GM19328 (cell line): ENCODE data around the gene SNAI3.

Experiments
- ATAC-seq: cut with Tn5 transposase; IDR thresholded peaks from one replicate; pipeline ENCODE4 v1.9.1; 2021; ENCODE audit warnings: mild to moderate bottlenecking, moderate library complexity; ENCODE audit not compliant: unreplicated experiment

Gene SNAI3

DNA sequence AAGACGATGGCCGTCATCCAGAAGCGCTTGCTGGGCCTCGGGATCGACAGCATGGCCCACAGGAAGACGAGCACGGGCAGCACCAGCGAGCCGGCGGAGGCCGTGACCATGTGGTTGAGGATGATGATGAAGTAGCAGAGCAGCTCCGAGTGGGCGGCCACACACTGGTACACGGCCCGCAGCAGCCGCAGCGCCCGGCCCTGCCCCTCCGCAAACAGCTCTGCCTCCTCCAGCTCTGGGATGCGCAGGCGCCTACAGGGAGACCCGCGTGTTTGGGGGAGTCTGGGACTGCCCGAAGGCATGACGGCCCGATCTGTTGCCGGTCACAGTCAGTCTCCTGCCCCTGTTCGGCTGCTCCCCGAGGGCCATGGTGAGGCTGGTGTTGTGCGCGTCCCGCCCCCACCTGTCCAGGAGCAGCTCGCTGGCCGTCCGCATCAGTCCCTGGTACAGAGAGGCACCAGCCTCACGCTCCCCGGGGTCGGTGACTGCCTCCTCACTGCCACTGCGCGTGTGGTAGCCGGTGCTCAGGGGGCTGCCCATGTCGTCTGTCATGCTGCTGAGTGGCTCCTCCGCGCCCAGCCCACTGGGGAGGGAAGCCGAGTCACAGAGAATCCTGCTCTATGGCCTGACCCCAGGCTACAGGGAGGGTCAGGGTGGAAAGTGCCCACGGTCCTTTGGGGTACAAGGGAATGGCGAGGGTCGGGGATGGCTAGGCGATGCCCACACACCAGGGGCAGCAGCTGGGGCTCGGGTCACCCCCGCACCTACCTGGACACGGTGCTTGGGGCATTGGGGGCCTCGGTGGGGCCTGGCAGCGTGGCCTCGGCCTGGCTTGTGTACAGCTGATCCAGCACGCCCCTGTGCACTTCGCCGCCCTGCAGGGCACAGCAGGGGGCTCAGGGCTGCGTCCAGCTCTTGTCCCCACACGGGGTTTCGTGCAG, 35.8 kb upstream of the SNAI3 start:
- no peak for ATAC-seq

DNA sequence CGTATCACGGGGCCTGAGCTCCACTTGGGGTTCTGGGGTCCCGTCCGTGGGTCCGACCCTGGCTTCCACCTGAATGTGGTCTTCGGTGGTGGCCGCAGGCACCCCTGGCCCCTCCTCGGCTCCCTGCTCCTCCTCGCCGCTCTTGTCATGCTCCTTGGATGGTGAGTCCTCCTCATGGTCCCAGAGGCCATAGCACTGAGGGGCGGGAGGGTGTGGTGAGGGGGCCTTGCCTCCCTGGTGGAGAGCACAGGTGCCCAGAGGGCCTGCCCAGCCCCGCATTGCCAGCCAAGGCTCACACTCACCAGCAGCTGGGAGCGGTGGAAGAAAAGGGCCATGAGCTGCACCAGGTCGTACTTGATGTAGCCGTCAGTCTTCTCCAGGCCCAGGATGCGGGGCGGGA, 34.9 kb upstream of the SNAI3 start:
- ATAC-seq = no peak

DNA sequence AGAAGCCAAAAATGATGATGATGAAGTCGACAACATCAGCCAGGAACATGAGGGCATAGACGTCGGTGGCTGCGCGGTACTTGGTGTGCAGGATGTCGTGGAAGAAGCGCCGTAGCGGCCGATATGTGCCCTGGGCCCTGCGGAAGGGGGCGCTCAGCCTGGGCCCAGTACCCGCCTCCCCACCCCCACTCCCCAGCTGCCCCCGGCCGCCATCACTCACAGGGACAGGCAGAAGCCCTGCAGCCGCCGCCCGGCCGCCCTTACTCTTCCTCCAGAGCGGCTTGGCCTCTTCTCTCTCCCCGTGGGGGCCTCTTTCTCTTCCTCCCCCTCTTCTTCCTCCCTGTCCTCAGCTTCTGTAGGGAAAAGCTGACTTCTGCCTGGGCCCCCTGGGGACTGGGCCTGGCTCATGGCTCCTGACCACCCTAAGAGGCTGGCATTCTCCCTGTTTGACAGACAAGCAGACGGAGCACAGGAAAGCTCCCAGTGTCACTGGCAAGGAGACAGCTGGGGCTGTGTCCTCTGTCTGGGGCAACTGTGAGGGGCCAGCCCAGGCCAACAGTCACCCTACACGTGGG, 34.2 kb upstream of the SNAI3 start:
- no peak for ATAC-seq

DNA sequence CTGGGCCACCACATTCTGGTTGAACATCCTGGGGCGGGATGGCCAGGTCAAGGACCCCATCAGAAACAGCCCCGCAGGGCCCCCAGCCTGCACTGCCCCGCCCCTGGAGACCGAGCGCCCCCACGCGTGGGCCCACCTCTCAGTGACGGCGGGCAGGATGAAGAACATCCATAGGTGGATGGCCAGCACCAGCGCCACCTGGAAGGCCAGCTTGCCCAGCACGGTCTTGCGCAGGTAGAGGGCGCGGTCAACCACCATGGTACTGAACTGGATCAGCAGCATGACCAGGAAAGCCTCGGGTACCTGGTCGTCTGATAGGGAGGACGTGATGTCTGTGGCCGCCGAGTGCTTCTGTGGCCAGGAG, 33.6 kb upstream of the SNAI3 start:
- ATAC-seq = no peak

DNA sequence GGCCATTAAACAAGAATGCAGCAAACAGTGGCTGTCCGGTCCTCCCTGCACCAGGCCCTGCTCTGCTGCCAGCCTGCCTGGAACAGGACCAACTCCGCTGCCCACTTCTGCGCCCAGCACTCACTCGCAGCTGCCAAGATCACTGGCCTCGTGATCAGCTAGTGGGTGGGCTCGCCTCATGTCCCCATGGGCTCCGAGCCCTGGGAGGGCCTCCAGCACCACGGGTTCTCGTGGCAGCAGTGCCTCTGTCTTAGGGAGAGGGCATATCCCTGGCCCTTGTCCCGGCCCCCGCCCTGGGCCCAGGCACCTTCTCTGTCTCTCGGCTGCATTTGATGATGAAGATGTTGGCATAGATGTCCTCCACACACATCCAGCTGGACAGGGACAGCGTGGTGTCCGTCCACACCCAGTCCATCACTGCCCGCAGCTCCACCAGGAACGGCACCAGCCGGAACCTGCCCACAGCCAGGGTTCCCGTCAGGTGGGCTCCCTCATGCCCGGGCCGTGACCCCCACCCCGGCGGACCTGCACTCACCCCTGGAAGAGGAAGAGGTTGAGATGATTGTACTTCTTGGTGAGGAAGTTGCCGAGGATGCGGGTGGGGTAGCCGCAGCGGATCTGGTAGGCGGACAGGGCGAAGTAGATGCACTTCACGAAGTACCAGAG, 33.1 kb upstream of the SNAI3 start:
- ATAC-seq = no peak

DNA sequence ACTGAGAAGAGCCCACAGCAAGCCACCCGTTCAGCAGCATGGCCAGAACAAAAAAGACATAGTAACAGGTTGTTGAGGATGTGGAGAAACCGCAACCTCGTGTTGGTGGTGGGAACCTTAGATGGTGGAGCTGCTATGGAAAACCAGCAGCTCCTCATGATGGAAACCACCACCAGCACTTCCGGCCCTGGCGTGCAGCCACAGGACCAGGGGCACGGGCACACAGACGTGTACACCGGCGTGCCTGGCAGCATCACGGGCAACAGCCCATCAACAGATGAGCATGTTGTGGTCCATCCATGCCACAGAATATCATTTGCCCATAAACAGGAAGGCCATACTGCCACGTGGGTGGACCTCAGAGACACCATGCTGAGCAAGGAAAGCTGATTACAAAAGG, 31.9 kb upstream of the SNAI3 start:
- no peak for ATAC-seq

DNA sequence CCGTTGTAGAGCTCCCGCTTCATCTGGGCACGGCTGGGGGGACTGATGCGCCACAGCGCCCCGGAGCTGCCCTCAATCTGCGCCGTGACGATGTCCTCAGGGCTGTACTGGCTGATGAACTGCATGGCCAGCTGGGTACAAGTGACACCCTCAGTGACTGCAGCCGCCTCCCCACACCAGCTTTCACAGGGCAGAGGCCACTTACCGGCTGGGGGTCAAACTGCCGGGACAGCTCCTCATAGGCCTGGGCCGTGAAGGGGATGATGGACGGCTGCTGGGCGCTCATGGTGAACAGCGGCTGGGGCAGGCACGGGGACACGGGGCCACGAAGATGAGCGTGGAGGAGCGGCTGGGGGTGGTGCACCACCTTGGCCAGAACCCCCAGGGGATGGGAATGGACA, 30.3 kb upstream of the SNAI3 start:
- no peak for ATAC-seq

DNA sequence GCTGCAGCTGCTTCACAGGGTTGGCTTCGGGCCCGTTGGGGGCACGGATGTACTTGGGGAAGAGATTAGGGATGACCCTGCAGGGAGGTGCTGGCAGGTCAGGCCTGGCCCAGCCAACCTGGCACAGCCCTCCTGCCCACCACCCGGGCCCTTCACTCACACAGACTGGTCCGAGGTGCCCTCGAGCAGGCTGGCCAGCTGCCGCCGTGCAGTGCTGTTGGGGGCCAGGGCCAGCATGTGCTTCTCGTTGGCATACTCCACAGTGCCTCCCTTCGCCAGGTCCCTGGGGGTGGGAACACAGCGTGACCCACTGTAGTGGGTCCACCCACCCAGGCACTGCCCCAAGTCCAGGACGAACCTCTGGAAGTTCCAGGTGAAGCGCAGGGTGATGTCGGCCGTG, 29.9 kb upstream of the SNAI3 start:
- no peak for ATAC-seq

DNA sequence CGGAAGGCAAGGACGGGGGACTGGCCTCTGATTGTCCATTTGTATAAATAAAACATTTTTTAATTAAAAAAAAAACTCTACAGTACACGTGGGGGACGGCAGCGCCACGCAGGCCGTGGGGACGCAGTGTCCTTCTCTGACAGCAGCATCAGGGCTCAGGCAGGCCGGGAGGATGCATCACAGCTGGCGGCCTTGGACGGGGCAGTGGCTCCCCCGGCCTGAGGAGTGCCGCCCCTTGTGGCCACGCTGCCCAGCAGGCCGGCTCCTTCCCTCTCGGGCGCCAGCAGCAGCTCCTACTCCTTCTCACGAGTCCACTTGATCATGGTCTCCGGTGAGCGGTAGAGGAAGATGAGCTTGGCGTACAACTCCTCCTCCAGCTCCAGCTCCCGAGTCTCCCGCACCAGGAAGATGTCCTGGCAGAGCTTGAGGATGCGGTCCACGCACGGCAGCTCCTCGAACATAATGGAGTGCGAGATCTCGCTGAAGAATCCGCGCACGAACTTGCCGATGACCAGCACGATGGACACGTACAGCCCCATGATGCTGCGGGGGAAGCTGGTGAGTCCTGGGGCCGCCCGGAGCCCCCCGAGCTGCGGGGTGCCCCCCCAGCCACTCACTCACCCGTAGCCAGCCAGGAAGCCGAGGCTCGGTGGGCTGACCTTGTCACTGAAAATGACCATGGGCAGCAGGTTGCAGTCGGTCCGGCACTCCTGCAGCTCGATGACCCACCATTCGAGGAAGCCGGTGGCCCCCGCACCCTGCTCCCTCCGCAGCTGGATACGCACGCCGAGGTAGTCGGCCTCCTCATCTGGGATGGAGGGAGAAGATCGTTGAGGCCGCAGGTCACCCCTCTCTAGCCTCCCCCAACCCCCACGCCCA, 29.2 kb upstream of the SNAI3 start:
- ATAC-seq = no peak

DNA sequence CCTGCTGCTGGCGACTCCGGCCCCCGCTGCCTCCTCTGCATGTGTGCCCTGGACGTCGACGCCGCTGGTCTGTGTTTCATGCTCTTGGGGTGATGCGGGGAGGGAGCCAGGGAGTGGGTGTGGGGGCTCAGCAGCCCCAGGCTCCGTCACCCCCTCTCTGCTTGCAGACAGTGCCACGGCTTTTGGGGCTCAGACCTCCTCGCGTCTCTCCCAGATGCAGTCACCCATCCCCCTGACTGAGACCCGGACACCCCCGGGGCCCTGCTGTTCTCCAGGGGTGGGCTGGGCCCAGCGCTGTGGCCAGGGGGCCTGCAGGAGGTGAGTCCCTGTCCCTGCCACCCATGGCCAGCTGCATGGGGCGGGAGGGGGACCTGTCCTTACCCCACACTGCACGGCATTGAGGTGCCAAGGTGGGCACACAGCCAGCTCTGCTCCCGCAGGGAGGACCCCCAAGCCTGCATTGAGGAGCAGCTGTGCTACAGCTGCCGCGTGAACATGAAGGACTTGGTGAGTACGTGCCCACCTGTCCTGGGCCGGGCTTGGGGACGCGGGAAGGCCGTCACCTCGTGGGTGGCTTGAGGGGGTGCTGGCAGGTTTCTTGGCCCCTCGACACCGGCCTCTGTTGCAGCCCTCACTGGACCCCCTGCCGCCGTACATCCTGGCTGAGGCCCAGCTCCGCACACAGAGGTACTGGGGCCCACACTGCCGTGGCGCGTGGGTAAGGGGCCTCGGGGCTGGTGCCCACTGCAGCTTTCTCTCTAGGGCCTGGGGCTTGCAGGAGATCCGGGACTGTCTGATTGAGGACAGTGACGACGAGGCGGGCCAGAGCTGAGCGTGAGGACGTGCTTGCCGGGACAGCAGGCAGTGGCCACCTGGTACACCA, 28.4 kb upstream of the SNAI3 start:
- ATAC-seq = no peak

DNA sequence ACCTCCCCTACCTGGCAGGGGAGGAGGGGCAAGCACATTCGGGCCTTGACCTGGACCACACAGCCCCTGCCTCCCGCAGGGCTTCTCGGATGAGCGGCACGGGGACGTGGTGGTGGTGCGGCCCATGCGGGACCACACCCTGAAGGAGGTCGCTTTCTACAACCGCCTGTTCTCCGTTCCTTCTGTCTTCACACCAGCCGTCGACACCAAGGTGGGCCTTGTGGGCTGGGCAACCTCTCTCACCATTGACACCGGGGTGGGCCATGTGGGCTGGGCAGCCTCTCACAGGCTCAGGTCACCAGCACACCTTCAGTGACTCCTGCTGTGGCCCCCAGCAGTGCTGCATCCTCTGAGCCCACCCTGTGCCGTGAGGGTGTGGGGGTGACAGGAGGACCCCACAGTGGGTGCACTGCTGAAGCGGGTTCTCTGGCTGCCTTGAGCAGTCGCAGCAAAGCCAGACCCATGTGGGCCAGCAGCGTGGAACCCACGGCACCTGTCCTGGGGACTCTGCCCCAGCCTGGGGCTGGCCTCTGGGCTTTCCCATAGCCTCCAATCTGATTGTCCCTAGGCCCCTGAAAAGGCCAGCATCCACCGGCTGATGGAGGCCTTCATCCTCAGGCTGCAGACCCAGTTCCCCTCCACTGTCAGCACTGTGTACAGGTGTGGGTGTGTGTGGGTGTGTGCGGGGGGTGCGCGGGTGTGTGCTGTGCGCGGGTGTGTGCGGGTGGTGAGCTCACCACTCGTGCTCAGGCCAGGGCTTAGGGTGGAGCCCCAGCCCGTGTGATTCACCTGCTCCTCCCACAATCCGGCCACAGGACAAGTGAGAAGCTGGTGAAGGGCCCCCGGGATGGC, 27.5 kb upstream of the SNAI3 start:
- ATAC-seq = no peak

DNA sequence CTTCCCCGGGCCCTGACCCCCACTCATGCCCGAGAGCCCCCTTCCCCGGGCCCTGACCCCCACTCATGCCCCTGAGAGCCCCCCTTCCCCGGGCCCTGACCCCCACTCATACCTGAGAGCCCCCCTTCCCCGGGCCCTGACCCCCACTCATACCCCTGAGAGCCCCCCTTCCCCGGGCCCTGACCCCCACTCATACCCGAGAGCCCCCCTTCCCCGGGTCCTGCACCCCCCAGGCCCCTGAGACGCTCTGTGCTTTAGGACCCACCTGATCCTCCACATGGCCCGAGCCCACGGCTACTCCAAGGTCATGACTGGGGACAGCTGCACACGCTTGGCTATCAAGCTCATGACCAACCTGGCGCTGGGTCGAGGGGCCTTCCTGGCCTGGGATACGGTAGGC, 26.7 kb upstream of the SNAI3 start:
- ATAC-seq = no peak

DNA sequence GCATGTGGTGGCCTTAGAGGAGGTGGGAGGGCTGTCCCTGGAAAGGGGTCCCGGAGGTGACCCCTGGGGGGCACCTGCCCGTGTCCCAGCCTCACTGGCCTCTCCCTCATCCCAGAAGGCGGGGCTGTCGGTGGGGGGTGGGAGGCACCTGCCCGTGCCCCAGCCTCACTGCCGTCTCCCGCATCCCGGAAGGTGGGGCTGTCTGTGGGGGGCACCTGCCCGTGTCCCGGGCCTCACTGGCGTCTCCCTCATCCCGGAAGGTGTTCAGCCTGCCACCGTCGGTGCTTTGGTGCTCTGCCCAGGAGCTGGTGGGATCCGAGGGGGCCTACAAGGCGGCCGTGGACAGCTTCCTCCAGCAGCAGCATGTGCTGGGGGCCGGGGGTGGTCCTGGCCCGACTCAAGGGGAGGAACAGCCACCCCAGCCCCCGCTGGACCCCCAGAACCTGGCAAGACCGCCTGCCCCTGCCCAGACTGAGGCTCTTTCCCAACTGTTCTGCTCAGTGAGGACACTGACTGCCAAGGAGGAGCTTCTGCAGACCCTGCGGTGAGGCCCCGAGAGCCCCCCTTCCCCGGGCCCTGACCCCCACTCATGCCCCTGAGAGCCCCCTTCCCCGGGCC, 26.2 kb upstream of the SNAI3 start:
- no peak for ATAC-seq

DNA sequence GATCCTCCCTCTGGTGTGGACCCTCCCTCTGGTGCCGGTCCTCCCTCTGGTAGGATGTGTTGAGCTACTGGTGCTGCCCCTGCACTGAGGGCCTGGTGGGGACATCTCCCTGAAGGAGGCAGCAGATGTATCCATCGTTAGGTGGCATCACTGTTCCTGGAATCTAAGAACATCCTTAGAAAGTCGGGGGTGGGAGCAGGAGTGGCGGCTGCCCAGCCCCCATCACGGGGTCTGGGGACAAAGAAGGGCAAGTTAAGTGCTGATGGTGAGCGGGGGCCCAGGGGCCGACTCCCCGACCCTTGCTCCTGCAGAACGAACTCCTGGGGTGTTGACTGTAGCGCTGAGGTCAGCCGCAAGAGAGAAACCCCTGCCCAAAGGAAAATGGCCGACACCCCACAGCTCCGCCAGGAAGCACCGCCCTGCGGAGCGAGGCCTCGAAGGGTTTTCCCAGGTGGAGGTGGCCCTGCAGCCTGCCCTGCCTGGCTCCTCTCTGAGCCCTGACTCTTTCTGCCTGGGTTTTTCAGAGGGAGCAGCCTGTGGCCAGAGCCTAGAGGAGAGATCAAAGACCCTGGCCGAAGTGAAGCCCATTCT, 25.5 kb upstream of the SNAI3 start:
- no peak for ATAC-seq

DNA sequence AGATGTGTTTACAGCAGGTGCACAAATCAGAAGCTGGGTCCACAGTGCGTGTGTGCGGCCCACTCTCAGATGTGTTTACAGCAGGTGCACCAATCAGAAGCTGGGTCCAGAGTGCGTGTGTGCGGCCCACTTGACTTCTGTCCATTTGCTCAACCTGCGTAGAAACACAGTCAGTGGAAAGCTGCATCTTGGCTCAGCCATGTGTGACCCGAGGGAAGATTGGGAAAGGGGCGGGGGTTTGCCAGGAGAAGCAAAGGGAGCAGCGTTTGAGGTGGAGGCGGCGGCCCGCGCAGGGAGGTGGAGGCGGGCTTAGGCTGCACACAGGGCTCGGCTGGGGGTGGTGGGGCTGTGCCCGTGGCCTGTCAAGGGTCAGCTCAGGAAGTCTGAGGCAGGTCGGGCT, 24.2 kb upstream of the SNAI3 start:
- ATAC-seq = no peak

DNA sequence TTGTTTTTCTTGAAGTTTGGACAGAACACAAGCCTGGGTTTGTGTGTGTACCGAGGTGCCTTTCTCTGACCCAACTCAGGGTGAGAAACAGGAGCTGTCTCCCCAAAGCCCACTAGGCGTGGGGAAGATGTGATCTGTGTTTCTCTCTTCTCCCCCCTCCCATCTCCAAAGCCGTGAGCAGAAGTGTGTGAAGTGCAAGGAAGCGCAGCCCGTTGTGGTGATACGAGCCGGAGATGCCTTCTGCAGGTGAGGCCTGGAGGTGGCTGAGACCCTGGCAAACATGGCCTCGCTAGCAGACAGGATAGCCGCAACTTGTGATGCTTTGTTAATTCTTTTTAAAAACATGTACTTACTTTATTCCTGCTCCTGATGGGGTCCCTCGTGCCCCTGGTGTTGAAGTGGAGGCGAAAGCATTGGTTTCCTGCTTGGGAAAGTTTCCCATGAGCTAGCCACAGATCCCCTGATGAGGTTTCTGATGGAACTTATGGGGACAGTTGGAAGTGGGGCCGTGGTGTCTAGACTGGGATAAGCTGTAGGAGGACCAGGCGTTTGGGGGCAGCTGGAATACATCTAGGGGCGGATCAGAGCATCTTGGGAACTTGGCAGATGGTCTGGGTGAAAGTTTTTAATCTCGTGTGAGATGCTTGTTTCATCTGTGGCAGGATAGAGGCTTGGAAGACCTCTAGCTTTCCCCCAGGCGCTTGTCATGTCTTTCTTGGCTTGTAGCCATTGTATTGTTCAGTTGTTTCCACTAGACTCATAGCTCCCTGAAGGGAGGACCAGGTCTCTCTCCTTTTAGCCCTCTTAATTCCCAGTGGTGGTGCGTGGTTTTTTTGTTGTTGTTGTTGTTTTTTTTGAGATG, 20.9 kb upstream of the SNAI3 start:
- ATAC-seq = no peak

DNA sequence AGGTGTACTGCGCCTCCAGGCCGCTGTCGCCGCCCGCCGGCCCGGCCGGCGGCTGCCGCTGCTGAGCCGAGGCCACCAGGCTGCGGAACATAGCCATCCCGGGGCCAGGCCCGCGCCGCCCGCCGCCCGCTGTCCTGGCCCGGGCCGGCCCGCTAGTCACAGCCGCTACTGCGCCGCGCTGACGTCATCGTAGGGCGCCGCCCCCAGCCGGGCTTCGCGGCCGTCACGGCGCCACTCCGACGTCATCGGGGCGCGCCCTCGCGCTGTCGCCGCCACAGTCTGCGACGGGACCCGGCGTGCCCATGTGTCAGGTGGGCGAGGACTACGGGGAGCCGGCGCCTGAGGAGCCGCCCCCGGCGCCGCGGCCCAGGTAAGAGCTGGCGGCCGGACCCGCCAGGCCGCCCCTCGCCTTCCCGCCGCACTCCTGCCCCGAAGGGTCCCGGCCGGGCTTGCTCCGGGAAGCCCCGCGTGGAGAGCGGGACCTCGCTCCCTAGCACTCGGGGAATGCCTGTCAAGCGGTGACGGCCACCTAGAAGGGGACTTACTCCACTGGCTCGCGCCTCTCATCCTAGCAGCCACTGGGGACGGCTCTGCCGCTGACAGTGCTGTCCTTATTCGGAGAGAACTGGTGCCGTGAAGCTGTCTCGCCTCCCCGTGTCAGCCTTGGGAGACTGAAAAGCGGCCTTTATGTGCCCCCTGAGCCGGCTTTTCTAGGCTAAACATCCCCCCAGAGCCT, 20.1 kb upstream of the SNAI3 start, which contains the start of the genes CTU2 and RNF166:
Gene CTU2 (plus strand): TSS at position 275 of the 736 bp plus-strand sequence. CDS start 28 bp downstream, at position 303.
Gene RNF166 (minus strand): TSS at position 180 of the 736 bp plus-strand sequence. CDS start 83 bp downstream, at position 97.
- peak; percentile 67 for ATAC-seq
